IMR-90 (cell line): Measurements from ENCODE around the gene NUAK1. TPM values are rescaled to one million over a fixed set of nuclear protein-coding genes. Genes with fewer than 3 reads are reported as not detected.

Source experiments
- ATAC-seq: fragments of 200-7000 bp; cut with Tn5 transposase; 2 replicates; pipeline ENCODE4 v1.9.1; 2020; ENCODE audit warnings: low read depth, mild to moderate bottlenecking, moderate library complexity
- BruUV-seq: library from RNA; stranded (reverse); fragments of 400-500 nt; replicated peaks from 2 replicates; lab custom pipeline; 2021; lab: Mats Ljungman, UMichigan
- CTCF ChIA-PET: fragments of 300-600 bp; formaldehyde crosslinking; extraction: SDS; loops from one replicate; lab custom pipeline; 2021; ENCODE audit warnings: antibody characterized with exemption; lab: Yijun Ruan, JAX
- POLR2A ChIA-PET: fragments of 300-600 bp; sonication (Branson Sonifier 250); formaldehyde crosslinking; loops from one replicate; lab custom pipeline; 2022; ENCODE audit warnings: antibody characterized with exemption; ENCODE audit not compliant: unreplicated experiment; lab: Charles Lee
- DNase-seq: peaks from one replicate; pipeline ENCODE4 v3.0.0; 2013
- H2AFZ ChIP-seq: replicated peaks from 2 replicates; pipeline ENCODE3; 2013; ENCODE audit warnings: low read length, mild to moderate bottlenecking; ENCODE audit not compliant: poor library complexity
- H2AK5ac ChIP-seq: 2 replicates; pipeline ENCODE4 v1.6.1; 2013; ENCODE audit warnings: low read depth, low read length, inconsistent platforms
- H2AK9ac ChIP-seq: replicated peaks from 2 replicates; pipeline ENCODE3; 2013; ENCODE audit warnings: mild to moderate bottlenecking, low read depth, low read length, moderate library complexity; ENCODE audit not compliant: poor library complexity
- H2BK120ac ChIP-seq: 2 replicates; pipeline ENCODE4 v1.6.1; 2013; ENCODE audit warnings: low read depth, low read length, inconsistent platforms
- H2BK15ac ChIP-seq: 3 replicates; pipeline ENCODE4 v1.6.1; 2013; ENCODE audit warnings: low read depth, low read length, inconsistent platforms
- H2BK20ac ChIP-seq: 2 replicates; pipeline ENCODE4 v1.6.1; 2013; ENCODE audit warnings: low read depth, mild to moderate bottlenecking, inconsistent platforms, low read length, moderate library complexity
- H2BK5ac ChIP-seq: 2 replicates; pipeline ENCODE4 v1.6.1; 2013; ENCODE audit warnings: mild to moderate bottlenecking, low read depth, low read length, inconsistent platforms; ENCODE audit not compliant: poor library complexity, severe bottlenecking
- H3K14ac ChIP-seq: replicated peaks from 2 replicates; pipeline ENCODE4 v1.6.1; 2013; ENCODE audit warnings: low read depth, low read length, inconsistent platforms
- H3K18ac ChIP-seq: 2 replicates; pipeline ENCODE4 v1.6.1; 2013; ENCODE audit warnings: low read depth, low read length, control low read depth
- H3K23ac ChIP-seq: 2 replicates; pipeline ENCODE4 v1.6.1; 2013; ENCODE audit warnings: low read depth, low read length, inconsistent platforms
- H3K27ac ChIP-seq: 2 replicates; pipeline ENCODE4 v1.5.1; 2013; ENCODE audit warnings: mild to moderate bottlenecking, control low read depth, low read length; ENCODE audit not compliant: insufficient read depth
- H3K27me3 ChIP-seq: 2 replicates; pipeline ENCODE4 v1.6.1; 2013; ENCODE audit warnings: low read length; ENCODE audit not compliant: control insufficient read depth, insufficient read depth
- H3K36me3 ChIP-seq: 2 replicates; pipeline ENCODE4 v1.6.1; 2013; ENCODE audit warnings: low read length, mixed read lengths; ENCODE audit not compliant: control insufficient read depth, insufficient read depth
- H3K4ac ChIP-seq: 2 replicates; pipeline ENCODE4 v1.6.1; 2013; ENCODE audit warnings: low read depth, low read length, inconsistent platforms
- H3K4me1 ChIP-seq: 2 replicates; pipeline ENCODE4 v1.6.1; 2013; ENCODE audit warnings: low read length, mixed read lengths; ENCODE audit not compliant: control insufficient read depth, insufficient read depth
- H3K4me2 ChIP-seq: 2 replicates; pipeline ENCODE4 v1.6.1; 2013; ENCODE audit warnings: low read depth, mild to moderate bottlenecking, control low read depth, low read length, moderate library complexity
- H3K4me3 ChIP-seq: 2 replicates; pipeline ENCODE4 v1.5.1; 2013; ENCODE audit warnings: low read depth, mild to moderate bottlenecking, control low read depth, low read length, moderate library complexity; ENCODE audit not compliant: insufficient read depth
- H3K56ac ChIP-seq: 2 replicates; pipeline ENCODE4 v1.6.1; 2013; ENCODE audit warnings: low read length, inconsistent platforms; ENCODE audit not compliant: insufficient read depth; ENCODE audit errors: extremely low read depth
- H3K79me1 ChIP-seq, 2 experiments: 2 replicates each; pipeline ENCODE4 v1.6.1; 2013; ENCODE audit warnings: low read length in 2 of 2, inconsistent platforms in 1 of 2, low read depth in 1 of 2
- H3K9ac ChIP-seq: 2 replicates; pipeline ENCODE4 v1.6.1; 2013; ENCODE audit warnings: low read depth, low read length, control low read depth
- H3K9me1 ChIP-seq: 2 replicates; pipeline ENCODE4 v1.6.1; 2013; ENCODE audit warnings: low read length, inconsistent platforms; ENCODE audit not compliant: insufficient read depth
- H3K9me3 ChIP-seq: 2 replicates; pipeline ENCODE4 v1.6.1; 2013; ENCODE audit warnings: low read length; ENCODE audit not compliant: control insufficient read depth, insufficient read depth
- H4K20me1 ChIP-seq: 2 replicates; pipeline ENCODE4 v1.6.1; 2013; ENCODE audit warnings: low read length, inconsistent platforms; ENCODE audit not compliant: insufficient read depth
- H4K5ac ChIP-seq: 2 replicates; pipeline ENCODE4 v1.6.1; 2013; ENCODE audit warnings: mild to moderate bottlenecking, low read depth, low read length, control low read depth
- H4K8ac ChIP-seq, 2 experiments: 2 replicates each; pipeline ENCODE4 v1.6.1; 2013; ENCODE audit warnings: low read depth in 2 of 2, low read length in 2 of 2, control low read depth in 1 of 2, inconsistent platforms in 1 of 2
- H4K91ac ChIP-seq: 2 replicates; pipeline ENCODE4 v1.6.1; 2013; ENCODE audit warnings: low read depth, low read length, inconsistent platforms; ENCODE audit not compliant: insufficient read depth
- CEBPB ChIP-seq: IDR thresholded peaks from 2 replicates; pipeline ENCODE4 v1.6.1; 2012; ENCODE audit warnings: low read depth, low read length, improper control_type of control experiment
- CHD1 ChIP-seq: IDR thresholded peaks from 2 replicates; pipeline ENCODE4 v1.6.1; 2012; ENCODE audit warnings: low read depth, low read length, improper control_type of control experiment
- CTCF ChIP-seq: conservative IDR thresholded peaks from 2 replicates; pipeline ENCODE4 v1.5.1; 2012; ENCODE audit warnings: mild to moderate bottlenecking, low read depth, low read length, improper control_type of control experiment
- ELK1 ChIP-seq: fragments of 150-350 bp; IDR thresholded peaks from 2 replicates; pipeline ENCODE4 v1.6.1; 2016; ENCODE audit warnings: low read depth, mild to moderate bottlenecking, low read length, moderate library complexity, borderline replicate concordance
- FOS ChIP-seq: fragments of 150-350 bp; IDR thresholded peaks from 2 replicates; pipeline ENCODE4 v1.6.1; 2016; ENCODE audit warnings: low read depth, low read length
- MAFK ChIP-seq: IDR thresholded peaks from 2 replicates; pipeline ENCODE4 v1.6.1; 2012; ENCODE audit warnings: low read depth, low read length, improper control_type of control experiment
- MAZ ChIP-seq: IDR thresholded peaks from 2 replicates; pipeline ENCODE4 v1.6.1; 2012; ENCODE audit warnings: low read depth, mild to moderate bottlenecking, low read length, improper control_type of control experiment, moderate library complexity, borderline replicate concordance
- NFE2L2 ChIP-seq: fragments of 150-350 bp; IDR thresholded peaks from 2 replicates; pipeline ENCODE4 v1.6.1; 2016; ENCODE audit warnings: low read depth, mild to moderate bottlenecking, low read length
- RAD21 ChIP-seq: IDR thresholded peaks from 2 replicates; pipeline ENCODE4 v1.6.1; 2012; ENCODE audit warnings: low read length, improper control_type of control experiment
- WGBS, 2 experiments: methylation state at CpG; one replicate each; pipeline versions ENCODE4 v1.1.5 to v1.1.7; 2013; ENCODE audit warnings: missing lambda C conversion rate in 2 of 2; ENCODE audit not compliant: insufficient read length in 1 of 2; ENCODE audit errors: extremely low coverage in 2 of 2; 5-methylcytosine and 5-hydroxymethylcytosine counted together
- dilution Hi-C: fragments of 300-500 bp; cut with HindIII; formaldehyde crosslinking; loops from one replicate; pipeline ENCODE4 v1.14.3; 2018; ENCODE audit warnings: low sequenced_read_pairs; ENCODE audit not compliant: unreplicated experiment
- in situ Hi-C: fragments of 300-500 bp; cut with MboI; formaldehyde crosslinking; loops from 3 replicates; pipeline ENCODE4 v1.14.3; 2019; ENCODE audit warnings: low sequenced_read_pairs, inconsistent platforms, mixed read lengths
- intact Hi-C: fragments of 100-400 bp; cut with micrococcal nuclease; formaldehyde crosslinking; loops from 2 replicates; pipeline ENCODE4 v1.10.0; 2022
- polyA plus RNA-seq, 3 experiments: library from polyadenylated mRNA; depleted of rRNA; stranded (reverse); fragments of >200 nt; gene quantifications; 2 replicates each; pipeline ENCODE4 v1.2.3, GENCODE V29; 2012; ENCODE audit warnings: low replicate concordance in 1 of 3
- total RNA-seq: library from RNA; depleted of rRNA; stranded (reverse); fragments of >200 nt; gene quantifications from 2 replicates; pipeline ENCODE4 v1.2.3, GENCODE V29; 2012
- TF ChIP-seq, protein P1 (sequence below): fragments of 150-350 bp; IDR thresholded peaks from 2 replicates; pipeline ENCODE4 v1.6.1; 2017; ENCODE audit warnings: mild to moderate bottlenecking, antibody characterized with exemption, low read length, low read depth

The NUAK1 gene
- total and polyA plus RNA-seq, 2 of the 4 experiments (the other 2 are of a cell fraction), result 4.8 to 8.8 TPM

GRCh38 chr12:106135075-106135474, 3.7 kb downstream of the NUAK1 start:
- peak overlapping the region; percentile 24 for H2AFZ ChIP-seq
- no TSS peak for BruUV-seq
- peaks cover 35% of the 10 kb centered on the region; the same call in 1 of the 2 replicates for H4K20me1 ChIP-seq
- peak overlapping the region; percentile 38; the same call in 1 of the 2 replicates for H3K14ac ChIP-seq
- H3K23ac ChIP-seq, result 0 out of 2 replicates have a peak overlapping the region, but pooled peaks have one; percentile 55
- peak overlapping the region; percentile 65 for H3K4ac ChIP-seq
- intact Hi-C loops (no loop called here), in situ Hi-C loops (no loop called here), dilution Hi-C loops (no loop called here)
- H2BK120ac ChIP-seq, result peak overlapping the region; percentile 79; the same call in 1 of the 2 replicates
- H3K4me1 ChIP-seq, result peaks cover 25% of the 10 kb centered on the region
- H2BK15ac ChIP-seq, result peak overlapping the region; percentile 77; the same call in 2 of the 3 replicates
- H3K4me2 ChIP-seq, result peak overlapping the region; percentile 32; the same call in 1 of the 2 replicates
- CTCF ChIA-PET, result interaction anchor here (0.7 to 4.5 kb wide), 8 partner anchors 44 to 714 kb away, joined by 3 to 26 read pairs (median 3); no protein-coding TSS in a partner anchor
- peak overlapping the region; percentile 3; the same call in 1 of the 2 replicates for H4K5ac ChIP-seq
- H3K27me3 ChIP-seq, result no peaks in the 10 kb centered on the region
- H4K91ac ChIP-seq, result peak overlapping the region; percentile 8; the same call in 1 of the 2 replicates
- H3K9me3 ChIP-seq, result no peaks in the 10 kb centered on the region
- peaks cover 27 to 75% of the 10 kb centered on the region in 2 experiments for H3K79me1 ChIP-seq
- no peak overlapping the region; a peak in 1 of 4 replicates for H4K8ac ChIP-seq
- peak overlapping the region; percentile 9; the same call in 1 of the 2 replicates for H3K18ac ChIP-seq
- no peak for ATAC-seq
- no peaks in the 10 kb centered on the region for H3K36me3 ChIP-seq
- H3K9ac ChIP-seq, result no peak overlapping the region
- POLR2A ChIA-PET, result interaction anchor here (2.1 kb wide), 1 partner anchor 714 kb away, joined by 7 read pairs; no protein-coding TSS in a partner anchor
- TF ChIP-seq, protein P1, sequence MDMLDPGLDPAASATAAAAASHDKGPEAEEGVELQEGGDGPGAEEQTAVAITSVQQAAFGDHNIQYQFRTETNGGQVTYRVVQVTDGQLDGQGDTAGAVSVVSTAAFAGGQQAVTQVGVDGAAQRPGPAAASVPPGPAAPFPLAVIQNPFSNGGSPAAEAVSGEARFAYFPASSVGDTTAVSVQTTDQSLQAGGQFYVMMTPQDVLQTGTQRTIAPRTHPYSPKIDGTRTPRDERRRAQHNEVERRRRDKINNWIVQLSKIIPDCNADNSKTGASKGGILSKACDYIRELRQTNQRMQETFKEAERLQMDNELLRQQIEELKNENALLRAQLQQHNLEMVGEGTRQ, result no peak
- TF ChIP-seq MAZ (no peak), CEBPB (no peak), ELK1 (no peak), NFE2L2 (no peak), RAD21 (no peak), MAFK (no peak), CTCF (no peak), CHD1 (no peak), FOS (no peak)
- H3K27ac ChIP-seq, result no peak overlapping the region
- H3K4me3 ChIP-seq, result no peak overlapping the region
- H2AK9ac ChIP-seq, result no peak overlapping the region
- no peak overlapping the region for H2BK5ac ChIP-seq
- no CpG with 5 or more reads among the region's 6 CpGs for WGBS, 2 experiments
- no peak overlapping the region for H3K56ac ChIP-seq
- peaks cover 23% of the 10 kb centered on the region for H3K9me1 ChIP-seq
- peak; percentile 41 for DNase-seq
- H2BK20ac ChIP-seq, result peak overlapping the region; percentile 74
- H2AK5ac ChIP-seq, result peak overlapping the region; percentile 63; the same call in 1 of the 2 replicates
